Islet of Langerhans (tissue), 1 donor: ENCODE measurements around the gene EEIG1.
"Not testable (repeated sequence)": the region's sequence is repeated elsewhere in the genome, so short reads cannot be mapped to it uniquely, and the experiment has no call there.

Source experiments
- FAIRE-seq: peaks from one replicate; lab custom pipeline; 2011; peaks lifted over from hg19 to GRCh38; lab: Jason Lieb, UNC

The EEIG1 gene

DNA sequence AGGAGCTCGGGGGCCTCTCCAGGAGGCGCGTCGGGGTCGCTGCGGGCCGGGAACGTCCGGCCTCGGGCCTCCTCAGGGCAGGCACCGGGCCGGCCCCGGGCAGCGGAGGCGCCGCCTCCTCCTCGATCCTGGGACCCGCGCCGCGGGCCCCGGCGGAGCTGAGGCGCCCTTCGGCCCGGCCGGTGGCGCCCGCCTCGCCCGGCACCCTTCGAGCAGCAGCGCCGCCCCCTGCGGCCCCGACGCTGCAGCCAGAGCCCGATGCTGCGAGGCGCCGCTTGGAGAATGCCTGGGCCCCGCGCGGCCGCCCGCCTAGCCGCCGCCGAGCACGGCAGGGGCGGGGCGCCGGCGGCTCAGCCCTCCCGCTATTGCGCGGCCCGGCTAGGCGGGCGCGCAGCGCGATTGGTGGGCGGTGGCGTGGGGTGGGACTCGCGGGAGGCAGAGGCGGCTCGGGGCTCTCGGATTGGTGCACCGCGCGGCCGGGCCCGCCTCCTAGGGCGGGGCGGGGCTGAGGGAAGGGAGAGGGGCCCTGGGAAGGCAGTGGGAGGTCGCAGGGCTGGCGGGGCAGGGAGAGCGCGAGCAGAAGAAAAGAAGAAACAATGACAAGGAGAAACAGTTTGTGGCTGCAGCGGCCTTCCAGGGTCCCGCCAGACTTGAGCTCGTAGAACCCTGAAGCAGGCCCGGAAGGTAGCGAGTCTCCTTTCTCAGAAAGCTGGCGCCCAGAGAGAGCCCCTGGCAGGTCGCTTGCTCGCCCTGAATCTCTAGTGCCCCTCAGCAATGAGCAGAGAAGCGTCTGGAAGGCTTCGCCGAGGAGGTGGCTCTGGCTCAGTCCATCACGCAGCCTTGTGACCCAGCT lies at the start of gene EEIG1:
EEIG1 (minus strand) TSS at position 284 of the 853 bp plus-strand sequence. CDS start 852 bp downstream, outside the sequence.
- no peak for FAIRE-seq

DNA sequence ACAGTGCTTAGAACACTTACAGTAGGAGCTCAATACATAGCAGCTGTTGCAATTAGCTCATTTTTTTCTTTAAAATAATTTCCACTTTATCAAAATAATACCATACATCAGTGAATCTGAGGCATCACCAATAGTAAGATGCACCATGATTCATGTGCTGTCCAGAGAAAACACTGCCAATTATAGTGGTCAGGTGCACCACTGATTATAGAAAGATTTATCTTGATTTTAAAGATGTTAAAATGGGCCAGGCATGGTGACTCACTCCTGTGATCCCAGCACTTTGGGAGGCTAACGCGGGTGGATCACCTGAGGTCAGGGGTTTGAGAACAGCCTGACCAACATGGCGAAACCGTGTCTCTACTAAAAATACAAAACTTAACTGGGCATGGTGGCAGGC lies 46.9 kb upstream of the EEIG1 start:
- FAIRE-seq, result no peak

DNA sequence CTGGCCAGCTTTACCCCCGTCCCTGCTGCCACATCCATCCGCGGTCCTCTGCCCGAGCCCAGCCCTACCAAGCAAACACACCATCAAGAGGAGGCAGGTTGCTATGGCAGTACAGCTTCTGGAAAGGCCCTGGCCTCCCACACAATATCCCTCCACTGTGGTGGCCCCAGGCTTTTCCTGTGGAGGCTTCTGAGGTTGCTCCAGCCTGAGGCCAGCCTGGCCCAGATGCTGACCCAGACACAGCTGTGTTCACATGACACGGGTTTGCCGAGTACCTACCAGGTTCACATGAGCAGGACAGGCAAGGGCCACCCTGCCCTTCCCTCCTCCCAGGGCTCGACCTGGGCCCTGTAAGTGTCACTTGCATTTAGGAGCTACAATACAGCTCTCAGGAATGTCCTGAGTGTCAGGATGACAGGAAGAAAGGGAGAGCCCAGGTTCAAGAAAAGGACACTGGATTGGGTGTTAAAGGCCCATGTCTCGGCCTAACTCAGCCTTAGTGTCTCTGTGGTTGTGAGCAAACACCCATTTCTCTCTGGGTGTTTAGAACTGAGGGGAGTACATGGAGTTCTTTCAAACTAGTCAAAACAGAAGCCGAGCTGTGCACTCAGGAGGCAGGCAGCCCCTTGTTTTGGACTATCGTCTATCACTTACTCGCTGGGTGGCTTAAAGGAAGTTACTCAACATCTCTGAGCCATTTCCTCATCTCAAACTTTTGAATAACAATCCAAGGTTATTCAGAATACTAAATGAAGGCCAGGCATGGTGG lies 46.2 kb upstream of the EEIG1 start:
- no peak for FAIRE-seq

DNA sequence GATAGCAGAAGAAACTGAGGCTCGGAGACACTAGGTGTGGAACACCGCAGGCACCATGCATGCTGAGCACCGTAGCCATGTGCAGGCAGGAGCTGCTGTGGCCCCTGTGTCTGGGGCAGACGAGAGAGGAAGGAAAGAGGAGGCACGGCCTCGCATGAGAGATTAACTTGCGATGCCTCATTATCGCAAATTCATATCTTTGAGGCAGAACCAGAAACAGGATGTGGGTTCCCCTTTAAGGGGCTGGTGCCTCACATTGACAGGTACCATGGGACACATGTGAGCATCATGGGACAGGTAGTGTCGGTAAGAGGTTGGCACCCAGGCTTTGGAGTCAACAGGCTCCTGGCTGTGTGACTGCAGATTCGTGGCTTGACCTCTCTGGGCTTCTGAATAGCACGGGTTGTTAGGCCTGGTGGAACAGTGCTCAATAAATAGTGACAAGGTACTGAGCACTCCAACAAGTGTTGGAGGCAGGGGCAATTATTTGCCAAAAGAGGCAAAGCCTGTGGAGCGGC lies 45.5 kb upstream of the EEIG1 start:
- FAIRE-seq, result no peak

DNA sequence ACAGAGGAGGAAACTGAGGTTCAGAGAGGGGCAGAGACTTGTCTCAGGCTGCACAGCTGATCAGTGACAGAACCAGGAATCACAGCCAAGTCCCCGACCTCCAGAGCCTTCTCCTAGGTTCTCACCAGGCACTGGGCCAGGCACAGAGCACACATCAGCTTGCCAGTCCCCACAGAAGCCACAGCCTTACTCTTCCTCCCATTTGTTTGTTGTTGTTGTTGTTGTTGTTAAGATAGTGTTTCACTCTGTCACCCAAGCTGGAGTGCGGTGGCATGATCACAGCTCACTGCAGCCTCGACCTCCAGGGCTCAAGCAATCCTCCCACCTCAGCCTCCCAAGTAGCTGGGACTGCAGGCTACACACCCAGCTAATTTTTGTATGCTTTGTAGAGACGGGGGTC lies 44.9 kb upstream of the EEIG1 start:
- FAIRE-seq, result no peak

DNA sequence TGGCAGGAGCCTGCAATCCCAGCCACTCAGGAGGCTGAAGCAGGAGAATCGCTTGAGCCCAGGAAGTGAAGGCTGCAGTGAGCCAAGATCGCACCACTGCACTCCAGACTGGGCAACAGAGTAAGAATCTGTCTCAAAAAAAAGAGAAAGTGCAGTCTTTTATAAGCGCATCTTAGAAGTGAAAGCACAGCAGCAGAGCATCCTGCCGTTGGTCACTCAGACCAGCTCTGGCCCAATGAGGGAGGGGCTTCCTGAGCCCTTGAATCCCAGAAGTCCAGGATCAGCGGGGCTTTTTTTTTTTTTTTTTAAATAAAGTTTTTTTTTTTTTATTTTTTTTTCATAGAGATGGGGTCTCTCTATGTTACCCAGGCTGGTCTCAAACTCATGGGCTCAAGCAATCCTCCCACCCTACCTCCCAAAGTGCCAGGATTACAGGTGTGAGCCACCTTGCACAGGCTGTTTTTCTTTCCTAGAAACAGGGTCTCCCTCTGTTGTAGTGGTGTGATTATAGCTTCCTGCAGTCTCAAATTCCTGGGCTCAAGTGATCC lies 44.0 kb upstream of the EEIG1 start:
- no peak for FAIRE-seq

DNA sequence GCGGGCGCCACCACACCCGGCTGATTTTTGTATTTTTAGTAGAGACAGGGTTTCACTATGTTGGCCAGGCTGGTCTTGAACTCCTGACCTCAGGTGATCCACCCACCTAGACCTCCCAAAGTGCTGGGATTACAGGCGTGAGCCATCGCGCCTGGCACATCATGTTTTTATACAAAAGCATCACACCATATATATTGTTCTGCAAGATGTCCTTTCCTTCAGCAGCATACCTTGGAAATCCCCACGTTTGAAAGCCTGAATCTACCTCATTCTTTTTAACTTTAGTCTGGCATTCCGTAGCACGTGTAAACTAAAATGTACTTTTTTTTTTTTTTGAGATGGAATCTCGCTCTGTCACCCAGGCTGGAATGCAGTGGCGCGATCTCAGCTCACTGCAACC lies 42.9 kb upstream of the EEIG1 start:
- FAIRE-seq, result not testable (repeated sequence)

DNA sequence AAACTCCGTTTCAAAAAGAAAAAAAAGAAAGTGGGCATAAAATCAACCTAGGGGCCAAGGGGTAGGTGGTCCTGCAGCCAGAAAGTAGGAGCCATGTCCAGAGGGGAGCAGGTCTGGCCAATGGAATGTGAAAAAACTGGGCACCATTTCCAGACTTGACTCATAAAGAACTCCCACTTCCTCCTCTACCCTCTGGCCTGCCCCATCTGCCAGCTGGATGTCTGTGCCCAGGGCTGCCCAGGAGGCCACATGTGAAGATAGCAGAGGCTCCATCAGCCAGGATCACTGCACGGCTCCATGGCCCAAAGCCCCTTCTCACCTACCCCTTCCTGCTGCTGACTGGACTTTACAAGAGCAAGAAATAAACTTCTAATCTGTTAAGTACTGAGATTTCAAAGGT lies 42.1 kb upstream of the EEIG1 start:
- no peak for FAIRE-seq

DNA sequence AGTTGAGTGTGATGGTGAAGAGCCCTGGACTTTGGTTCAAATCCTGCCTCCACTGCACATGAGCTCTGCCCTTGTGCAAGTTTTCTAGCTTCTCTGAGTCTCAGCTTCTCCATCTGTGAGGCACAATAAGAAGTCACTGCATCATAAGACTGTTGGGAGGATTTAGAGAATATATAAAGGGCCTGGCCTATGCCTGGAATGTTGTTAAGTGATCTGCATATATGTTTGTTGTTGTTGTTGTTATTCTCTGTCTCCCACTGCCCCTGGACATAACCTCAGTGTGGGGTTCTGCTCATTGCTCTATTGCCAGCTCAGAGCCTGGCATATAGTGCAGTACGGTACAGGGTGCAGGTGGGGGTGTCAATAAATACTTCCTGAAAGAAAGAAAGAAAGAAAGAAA lies 40.3 kb upstream of the EEIG1 start:
- FAIRE-seq, result no peak

DNA sequence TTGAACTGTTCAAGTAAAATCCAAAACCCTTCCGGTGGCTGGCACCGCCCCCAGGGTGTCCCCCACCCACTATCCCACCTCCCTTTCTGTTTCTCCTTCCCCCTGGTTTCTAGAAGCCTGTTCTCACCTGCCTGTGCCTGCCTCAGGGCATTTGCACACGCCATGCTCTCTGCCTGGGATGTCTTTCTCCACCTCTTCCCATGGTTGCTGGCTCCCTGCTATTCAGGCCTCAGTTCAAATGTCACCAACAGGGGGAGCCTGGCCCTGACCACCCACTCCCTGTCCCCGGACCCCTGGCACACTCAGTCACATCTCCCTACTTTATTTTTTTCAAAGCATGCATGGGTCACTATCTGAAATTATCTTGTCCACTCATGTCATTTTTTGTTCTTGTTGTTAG lies 39.9 kb upstream of the EEIG1 start:
- FAIRE-seq, result no peak

DNA sequence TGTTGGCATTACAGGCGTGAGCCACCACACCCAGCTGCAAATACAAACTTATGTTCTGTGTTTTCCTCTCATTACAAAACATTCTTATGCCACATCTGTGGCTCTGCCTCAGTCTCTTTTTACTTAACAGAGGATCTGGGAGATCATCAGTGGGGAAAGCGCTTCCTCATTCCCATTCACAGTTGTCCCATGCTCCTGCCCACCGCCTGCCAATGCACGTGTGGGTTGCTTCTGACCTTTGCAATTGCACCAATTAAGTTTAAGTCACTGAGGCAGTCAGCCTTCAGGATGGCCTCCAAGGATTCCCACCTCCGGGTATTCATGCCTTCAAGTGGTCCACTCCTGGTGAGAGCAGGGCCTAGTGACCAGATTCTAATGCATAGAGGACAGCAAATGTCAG lies 34.9 kb upstream of the EEIG1 start:
- no peak for FAIRE-seq

DNA sequence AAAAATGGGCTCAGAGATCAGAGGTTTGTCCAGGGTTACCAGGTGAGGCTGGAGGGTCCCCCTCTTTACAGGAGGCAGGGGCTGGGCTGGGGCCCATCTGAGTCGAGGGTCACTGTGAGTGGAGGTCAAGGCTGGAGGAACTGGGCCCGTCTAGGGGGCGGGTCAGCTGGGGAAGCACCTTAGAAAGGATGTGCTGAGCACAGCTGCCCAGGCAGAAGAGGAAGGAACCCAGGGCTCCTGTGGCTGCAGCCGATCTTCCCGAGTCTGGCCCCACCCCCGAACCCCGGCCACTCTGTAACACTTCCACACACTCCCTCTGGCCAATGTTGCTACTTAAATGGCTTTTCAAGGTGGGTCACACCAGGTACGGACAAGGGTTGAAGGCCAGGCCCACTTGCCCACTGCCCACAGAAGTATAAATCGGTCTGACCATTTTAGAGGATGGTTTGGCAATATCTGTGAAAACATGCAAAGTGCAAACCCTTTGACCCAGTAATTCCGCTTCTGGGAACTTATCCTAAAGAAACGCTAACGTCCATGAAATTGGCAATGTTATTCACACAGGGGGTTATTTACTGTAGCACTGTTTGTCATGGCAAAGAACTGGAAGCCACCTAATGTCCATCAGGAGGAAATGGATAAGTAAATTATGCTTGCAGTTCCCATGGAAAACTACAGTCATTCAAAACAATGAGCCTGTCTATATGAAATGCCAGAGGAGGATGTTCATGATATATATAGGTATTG lies 30.5 kb upstream of the EEIG1 start:
- no peak for FAIRE-seq

DNA sequence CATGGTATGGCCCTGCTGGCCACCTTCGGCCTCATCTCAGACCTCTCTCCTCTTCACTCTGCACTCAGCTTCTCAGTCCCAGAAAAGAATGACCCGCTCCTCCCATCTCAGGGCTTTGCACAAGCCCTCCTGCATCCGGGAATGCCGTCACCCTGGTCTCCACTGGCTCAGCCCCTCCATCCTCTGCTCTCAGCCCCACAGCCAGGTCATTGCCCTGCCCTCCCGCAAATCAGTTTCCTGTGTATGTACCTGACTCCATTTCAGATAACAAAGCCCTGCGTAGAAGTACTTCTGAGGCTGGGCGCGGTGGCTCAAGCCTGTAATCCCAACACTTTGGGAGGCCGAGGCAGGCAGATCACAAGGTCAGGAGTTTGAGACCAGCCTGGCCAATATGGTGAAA lies 28.9 kb upstream of the EEIG1 start:
- no peak for FAIRE-seq

DNA sequence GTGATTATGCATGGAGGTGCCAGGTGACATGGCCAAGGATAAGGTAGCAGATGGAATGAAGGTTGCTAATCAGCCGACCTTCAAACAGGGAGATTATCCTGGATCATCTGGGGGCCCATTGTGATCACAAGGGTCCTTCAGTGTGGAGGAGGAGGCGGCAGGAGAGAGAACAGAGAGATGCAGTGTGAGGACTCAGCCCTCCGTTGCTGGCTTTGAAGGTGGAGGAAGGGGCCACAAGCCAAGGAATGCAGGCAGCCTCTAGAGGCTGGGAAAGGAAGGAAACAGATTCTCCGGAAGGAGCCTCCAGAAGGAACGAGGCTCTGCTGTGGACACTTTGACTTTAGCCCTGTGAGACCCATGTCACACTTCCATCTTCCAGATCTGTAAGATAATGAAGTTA lies 27.4 kb upstream of the EEIG1 start:
- FAIRE-seq, result no peak

DNA sequence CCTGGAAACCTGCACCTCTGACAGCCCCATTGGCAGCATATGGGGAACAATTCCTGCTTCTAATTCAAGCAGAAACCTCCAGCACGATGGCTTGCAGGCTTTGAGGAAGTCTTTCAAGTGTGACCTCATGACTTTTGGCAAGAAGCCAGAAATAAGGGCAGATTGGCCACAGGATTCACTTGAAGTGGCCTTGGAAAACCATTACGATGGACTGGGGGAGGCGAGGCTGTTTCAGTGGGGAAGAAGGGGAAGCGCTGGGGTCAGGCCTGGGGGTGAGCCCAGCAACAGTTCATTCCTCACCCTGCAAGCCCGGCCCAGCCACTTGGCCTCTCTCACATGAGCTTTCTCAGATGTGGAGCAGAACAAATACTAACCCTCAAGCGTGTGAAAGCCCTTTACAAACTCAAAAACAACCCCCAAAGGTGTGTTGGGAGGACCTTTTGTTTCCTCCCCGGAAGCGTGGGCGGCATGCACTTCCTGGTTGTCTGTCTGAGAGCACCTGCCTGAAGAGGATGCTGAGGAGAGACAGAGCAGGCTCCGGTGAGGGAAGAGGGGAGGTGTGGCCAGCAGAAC lies 26.9 kb upstream of the EEIG1 start:
- no peak for FAIRE-seq

DNA sequence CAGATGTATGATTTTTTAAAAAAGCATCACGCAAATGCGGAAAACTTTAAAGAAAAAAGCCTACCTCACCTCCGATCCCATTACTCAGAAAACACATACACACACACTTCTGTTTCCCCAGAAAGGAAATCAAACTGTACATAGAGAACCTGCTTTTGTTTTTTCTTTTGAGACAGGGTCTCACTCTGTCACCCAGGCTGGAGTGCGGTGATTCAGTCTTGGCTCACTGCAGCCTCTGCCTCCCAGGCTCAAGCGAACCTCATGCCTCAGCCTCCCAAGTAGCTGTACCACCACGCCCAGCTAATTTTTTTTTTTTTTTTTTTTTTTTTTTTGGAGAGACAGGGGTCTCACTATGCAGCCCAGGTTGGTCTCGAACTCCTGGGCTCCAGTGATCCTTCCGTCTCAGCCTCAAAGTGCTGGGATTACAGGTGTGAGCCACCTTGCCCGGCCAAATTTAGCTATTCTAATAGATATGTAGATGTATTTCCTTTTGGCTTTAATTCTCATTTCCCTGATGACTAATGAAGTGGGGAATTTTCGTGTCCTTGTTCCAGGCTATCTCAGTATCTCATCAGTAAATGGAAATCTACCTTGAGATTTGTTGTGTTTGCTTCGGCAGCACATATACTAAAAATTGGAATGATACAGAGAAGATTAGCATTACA lies 25.7 kb upstream of the EEIG1 start:
- no peak for FAIRE-seq

DNA sequence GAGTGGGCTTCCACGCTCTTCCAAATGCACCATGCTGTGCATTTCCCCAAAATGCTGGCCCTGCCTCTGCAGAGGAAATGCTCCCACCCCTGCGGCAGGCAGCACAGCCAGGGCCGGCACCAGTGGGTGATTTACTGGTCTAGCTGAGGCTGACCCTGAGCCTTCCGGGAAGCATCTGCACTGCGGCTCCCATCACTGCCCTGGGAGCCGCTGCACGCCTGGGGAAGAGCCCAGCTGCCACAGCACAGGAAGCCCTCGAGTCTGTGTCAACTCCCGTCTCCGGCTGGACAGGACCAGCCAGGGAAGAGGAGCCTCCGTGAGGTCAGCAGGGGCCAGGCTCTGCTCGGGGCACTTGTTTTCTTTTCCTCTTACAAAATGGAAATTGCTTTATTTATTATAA lies 25.1 kb upstream of the EEIG1 start:
- no peak for FAIRE-seq

DNA sequence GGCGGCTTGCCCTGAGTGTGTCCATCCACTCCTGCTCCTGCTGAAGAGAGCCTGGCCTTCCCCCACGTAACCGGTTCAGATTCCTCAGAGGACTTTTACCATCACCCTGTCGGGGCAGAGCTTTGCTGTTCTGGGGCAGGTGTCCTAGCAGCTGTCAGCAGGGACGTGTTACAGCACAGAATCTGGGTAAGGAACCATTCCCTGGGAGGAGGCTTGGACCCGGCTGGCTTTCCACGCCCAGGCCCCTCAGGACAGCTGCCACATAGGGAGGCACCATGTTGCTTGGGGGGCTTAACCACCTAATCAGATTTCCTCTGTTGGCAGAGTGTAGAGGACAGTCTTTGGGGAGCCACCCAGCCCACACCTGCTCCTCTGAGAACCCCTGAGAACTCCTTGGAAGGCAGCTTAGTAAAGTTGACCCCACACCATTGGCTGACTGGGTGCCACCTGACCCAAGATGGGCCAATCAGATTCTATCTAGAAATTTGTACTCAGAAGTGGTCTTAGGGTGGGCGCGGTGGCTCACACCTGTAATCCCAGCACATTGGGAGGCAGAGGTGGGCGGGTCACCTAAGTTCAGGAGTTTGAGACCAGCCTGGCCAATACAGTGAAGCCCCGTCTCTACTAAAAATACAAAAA lies 23.3 kb upstream of the EEIG1 start:
- no peak for FAIRE-seq

DNA sequence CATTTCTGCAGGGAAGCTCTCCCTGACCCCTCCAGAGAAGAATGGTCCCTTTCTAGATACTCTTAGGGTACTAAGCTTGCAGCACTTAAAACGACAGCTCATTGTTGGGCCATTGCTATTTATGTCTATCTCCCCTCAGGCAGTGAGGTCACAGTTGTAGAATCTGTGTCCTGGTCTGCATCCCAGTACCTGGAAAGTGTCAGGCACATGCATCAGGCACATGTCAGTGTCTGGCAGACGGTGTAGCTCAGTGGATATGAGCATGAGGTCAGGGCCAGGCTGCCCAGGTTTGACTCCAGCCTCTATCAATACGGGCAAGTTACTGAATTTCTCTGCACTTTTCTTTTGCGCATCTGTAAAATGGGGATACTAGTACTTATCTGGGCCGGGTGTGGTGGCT lies 22.2 kb upstream of the EEIG1 start:
- no peak for FAIRE-seq

DNA sequence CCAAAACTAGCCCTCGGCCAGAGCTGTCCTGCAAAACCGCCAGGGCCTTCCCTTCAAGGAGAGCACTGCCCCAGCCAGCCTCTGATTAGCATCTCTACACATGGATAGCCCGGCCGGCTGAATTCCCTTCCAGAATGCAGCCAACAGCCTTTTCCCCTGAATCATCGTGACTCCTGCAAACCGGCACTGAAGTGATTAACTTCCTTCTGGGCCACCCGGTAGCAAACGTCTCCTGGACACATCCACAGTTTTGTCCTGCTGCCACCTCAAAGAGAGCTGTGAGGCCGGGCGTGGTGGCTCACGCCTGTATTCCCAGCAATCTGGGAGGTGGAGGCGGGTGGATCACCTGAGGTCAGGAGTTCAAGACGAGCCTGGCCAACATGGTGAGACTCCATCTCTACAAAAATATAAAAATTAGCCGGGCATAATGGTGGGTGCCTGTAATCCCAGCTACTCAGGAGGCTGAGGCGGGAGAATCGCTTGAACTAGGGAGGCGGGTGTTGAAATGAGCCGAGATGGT lies 21.1 kb upstream of the EEIG1 start:
- no peak for FAIRE-seq
